ENCODE data around the gene SLC38A6. TPM values are rescaled to one million over a fixed set of nuclear protein-coding genes. Genes with fewer than 3 reads are reported as not detected.

Gene SLC38A6
- total and polyA plus RNA-seq, 9 of the 15 experiments (the other 6 are each of a cell fraction or from before 2014, with no cell fraction given), result 9.8 to 40.3 (median 17.6) TPM

GRCh38 chr14:60989599-60989998 lies 8.6 kb downstream of the SLC38A6 start (continued):
- TF ChIP-seq MLX (CRISPR knock-in tag; conservative IDR thresholded peaks at IDR 0.05) (no peak), HDGF (IDR thresholded peaks at IDR 0.05) (no peak), MYBL2 (IDR thresholded peaks at IDR 0.05; ENCODE audit: low read depth) (no peak), MYBL2 (CRISPR knock-in tag; IDR thresholded peaks at IDR 0.05; ENCODE audit: borderline replicate concordance) (no peak), TEAD1 (CRISPR knock-in tag; IDR thresholded peaks at IDR 0.05) (no peak), SMARCA4 (IDR thresholded peaks at IDR 0.05) (peak; percentile 93), ETV1 (tag; conservative IDR thresholded peaks at IDR 0.05; ENCODE audit: low read depth) (peak; percentile 62), THAP12 (CRISPR knock-in tag; IDR thresholded peaks at IDR 0.05) (no peak), ZNF239 (CRISPR knock-in tag; IDR thresholded peaks at IDR 0.05) (no peak), CHD4 (IDR thresholded peaks at IDR 0.05; ENCODE audit: insufficient read depth, insufficient replicate concordance, low read depth, low read length, poor library complexity, severe bottlenecking) (no peak), NFE2 (IDR thresholded peaks at IDR 0.05; ENCODE audit: low read depth) (peak; percentile 44; the same call in 1 of the 2 replicates), HMGXB4 (CRISPR knock-in tag; IDR thresholded peaks at IDR 0.05) (no peak), DPF2 (IDR thresholded peaks at IDR 0.05) (peak; percentile 94), TSHZ1 (CRISPR knock-in tag; IDR thresholded peaks at IDR 0.05) (no peak), ZBTB1 (CRISPR knock-in tag; IDR thresholded peaks at IDR 0.05; ENCODE audit: borderline replicate concordance, low read depth) (no peak), HMG20B (CRISPR knock-in tag; IDR thresholded peaks at IDR 0.05) (no peak), ATF1 (CRISPR knock-in tag; IDR thresholded peaks at IDR 0.05) (no peak), ATF1 (tag; IDR thresholded peaks at IDR 0.05) (peak; percentile 31), DDX20 (tag; IDR thresholded peaks at IDR 0.05; ENCODE audit: low read depth) (no peak), PREB (CRISPR knock-in tag; IDR thresholded peaks at IDR 0.05) (no peak), XRCC4 (IDR thresholded peaks at IDR 0.05; ENCODE audit: extremely low read depth, insufficient read depth, insufficient read length) (no peak)

Data from K562 (cell line).